Epithelial cell of proximal tubule (primary cell): ENCODE results near the gene IPO11. TPM values are rescaled to one million over a fixed set of nuclear protein-coding genes. Genes with fewer than 3 reads are reported as not detected.

ENCODE experiments used
- DNase-seq: peaks from one replicate; pipeline ENCODE4 v3.0.0-alpha.2; 2011; ENCODE audit warnings: low read depth
- H3K4me3 ChIP-seq: 2 replicates; pipeline ENCODE4 v1.5.1; 2011; ENCODE audit warnings: low read depth, mild to moderate bottlenecking, low read length
- total RNA-seq: library from RNA; depleted of rRNA; stranded (reverse); fragments of >200 nt; gene quantifications from 2 replicates; pipeline ENCODE4 v1.2.3, GENCODE V29; 2015
- TF ChIP-seq, protein P1 (sequence below): conservative IDR thresholded peaks from 2 replicates; pipeline ENCODE4 v1.5.1; 2012; ENCODE audit warnings: low read depth, mild to moderate bottlenecking, low read length

Gene IPO11
- total RNA-seq, 1 donor from 2014 or later = 6.6 TPM

- no peak for DNase-seq
- no peak overlapping the region for H3K4me3 ChIP-seq
- TF ChIP-seq, protein P1, sequence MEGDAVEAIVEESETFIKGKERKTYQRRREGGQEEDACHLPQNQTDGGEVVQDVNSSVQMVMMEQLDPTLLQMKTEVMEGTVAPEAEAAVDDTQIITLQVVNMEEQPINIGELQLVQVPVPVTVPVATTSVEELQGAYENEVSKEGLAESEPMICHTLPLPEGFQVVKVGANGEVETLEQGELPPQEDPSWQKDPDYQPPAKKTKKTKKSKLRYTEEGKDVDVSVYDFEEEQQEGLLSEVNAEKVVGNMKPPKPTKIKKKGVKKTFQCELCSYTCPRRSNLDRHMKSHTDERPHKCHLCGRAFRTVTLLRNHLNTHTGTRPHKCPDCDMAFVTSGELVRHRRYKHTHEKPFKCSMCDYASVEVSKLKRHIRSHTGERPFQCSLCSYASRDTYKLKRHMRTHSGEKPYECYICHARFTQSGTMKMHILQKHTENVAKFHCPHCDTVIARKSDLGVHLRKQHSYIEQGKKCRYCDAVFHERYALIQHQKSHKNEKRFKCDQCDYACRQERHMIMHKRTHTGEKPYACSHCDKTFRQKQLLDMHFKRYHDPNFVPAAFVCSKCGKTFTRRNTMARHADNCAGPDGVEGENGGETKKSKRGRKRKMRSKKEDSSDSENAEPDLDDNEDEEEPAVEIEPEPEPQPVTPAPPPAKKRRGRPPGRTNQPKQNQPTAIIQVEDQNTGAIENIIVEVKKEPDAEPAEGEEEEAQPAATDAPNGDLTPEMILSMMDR = no peak
Measured at GRCh38 chr5:62448528-62448927, 36.0 kb downstream of the IPO11 start.

- H3K4me3 ChIP-seq = no peak overlapping the region
- DNase-seq = no peak
- TF ChIP-seq, protein P1 = no peak
Measured at GRCh38 chr5:62450259-62450658, 37.7 kb downstream of the IPO11 start.

DNA sequence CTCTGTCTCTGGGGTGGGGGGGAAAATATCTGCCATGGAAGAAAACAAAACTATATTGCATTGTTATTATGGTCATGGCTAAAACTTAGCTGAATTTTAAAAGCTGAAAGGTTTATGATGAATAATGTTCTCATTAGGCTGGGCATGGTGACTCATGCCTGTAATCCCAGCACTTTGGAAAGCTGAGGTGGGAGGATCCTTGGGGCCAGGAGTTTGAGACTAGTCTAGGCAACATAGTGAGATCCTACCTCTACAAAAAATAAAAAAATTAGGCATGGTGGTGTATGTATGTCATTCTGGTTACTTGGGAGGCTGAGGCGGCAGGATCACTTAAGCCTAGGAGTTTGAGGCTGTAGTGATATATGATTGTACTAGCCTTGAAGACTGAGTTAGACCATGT is 44.5 kb downstream of the IPO11 start:
- no peak overlapping the region for H3K4me3 ChIP-seq
- DNase-seq = no peak
- TF ChIP-seq, protein P1 = no peak

DNA sequence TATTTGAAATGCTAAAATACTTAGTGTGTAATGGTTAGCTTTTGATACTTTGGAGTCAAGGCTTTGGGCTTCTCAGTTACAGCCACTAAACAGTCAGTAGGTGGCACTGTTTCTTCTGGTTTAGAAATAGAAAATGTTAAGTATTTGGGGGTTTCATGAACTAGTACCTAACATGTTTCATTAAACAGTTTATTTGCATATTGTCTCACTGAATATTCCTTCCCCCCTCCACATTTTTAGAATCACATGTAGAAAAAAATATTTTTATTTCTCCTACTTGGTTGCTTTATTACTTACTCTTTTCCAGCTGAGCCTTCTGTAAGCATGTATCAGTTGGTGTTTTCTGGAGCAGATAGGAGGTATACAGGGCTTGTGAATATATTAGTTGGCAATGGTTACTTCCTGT is 48.0 kb downstream of the IPO11 start:
- TF ChIP-seq, protein P1 = peak; percentile 87
- peak; percentile 23 for DNase-seq
- no peak overlapping the region for H3K4me3 ChIP-seq

DNA sequence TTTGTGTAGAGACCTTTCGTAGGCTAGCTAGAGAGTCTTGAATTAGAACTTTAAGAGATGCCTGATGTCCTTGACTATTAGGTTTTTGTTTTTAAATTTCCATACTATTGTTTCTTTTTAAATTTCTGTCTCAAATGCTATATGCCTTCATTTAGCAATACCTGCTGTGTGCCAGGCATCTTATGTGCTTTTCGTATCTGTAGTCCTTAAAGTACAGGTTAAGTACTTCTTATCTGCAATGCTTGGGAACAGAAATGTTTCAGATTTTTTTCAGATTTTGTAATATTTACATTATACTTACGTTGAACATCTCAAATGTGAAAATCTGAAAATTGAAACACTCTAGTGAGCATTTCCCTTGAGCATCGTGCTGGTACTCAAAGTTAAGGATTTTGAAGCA is 49.0 kb downstream of the IPO11 start:
- H3K4me3 ChIP-seq = no peak overlapping the region
- no peak for DNase-seq
- TF ChIP-seq, protein P1 = no peak

GRCh38 chr5:62465985-62466925 is 53.7 kb downstream of the IPO11 start:
- TF ChIP-seq, protein P1 = no peak
- H3K4me3 ChIP-seq = no peak overlapping the region
- DNase-seq = no peak

GRCh38 chr5:62473209-62473608 is 60.6 kb downstream of the IPO11 start:
- H3K4me3 ChIP-seq = no peak overlapping the region
- no peak for DNase-seq
- TF ChIP-seq, protein P1 = no peak
